ENCODE data around the gene OTOGL.

OTOGL gene

GRCh38 chr12:80400571-80400991 lies 301.2 kb downstream of the OTOGL start:
- DNase-seq = no peak

- no peak for DNase-seq
Observed at GRCh38 chr12:80401191-80401590, 301.9 kb downstream of the OTOGL start.

- no peak for DNase-seq
Observed at GRCh38 chr12:80404629-80405028, 305.3 kb downstream of the OTOGL start.

GRCh38 chr12:80406253-80406652 lies 306.9 kb downstream of the OTOGL start:
- no peak for DNase-seq

- no peak for DNase-seq
Observed at GRCh38 chr12:80411787-80412186, 312.4 kb downstream of the OTOGL start.

- peak; percentile 23 for DNase-seq
Observed at GRCh38 chr12:80412343-80412953, 313.1 kb downstream of the OTOGL start.

GRCh38 chr12:80413462-80413861 lies 314.1 kb downstream of the OTOGL start:
- DNase-seq = no peak

- DNase-seq = no peak
Observed at GRCh38 chr12:80415466-80415865, 316.1 kb downstream of the OTOGL start.

GRCh38 chr12:80419644-80420043 lies 320.3 kb downstream of the OTOGL start:
- DNase-seq = no peak

GRCh38 chr12:80420075-80420474 lies 320.7 kb downstream of the OTOGL start:
- no peak for DNase-seq

- DNase-seq = no peak
Observed at GRCh38 chr12:80422550-80422949, 323.2 kb downstream of the OTOGL start.

All from NCI-H2081 treated with DMSO at 0.1 percent for 48 hours (cell line).